Activated naive CD8-positive, alpha-beta T cell treated with anti-CD3 and anti-CD28 coated beads for 36 hours (primary cell): Measurements from ENCODE around the gene ABCF3. TPM values are rescaled to one million over a fixed set of nuclear protein-coding genes. Genes with fewer than 3 reads are reported as not detected.
"Not testable (repeated sequence)": the region's sequence is repeated elsewhere in the genome, so short reads cannot be mapped to it uniquely, and the experiment has no call there.

Experiments
- DNase-seq: peaks from one replicate; pipeline ENCODE4 v3.0.0; 2021
- H3K27ac Mint-ChIP-seq: one replicate; pipeline ENCODE4 v1.8.0; 2022; ENCODE audit warnings: mild to moderate bottlenecking, moderate library complexity, mixed read lengths
- H3K27me3 Mint-ChIP-seq: one replicate; pipeline ENCODE4 v1.8.0; 2022; ENCODE audit warnings: mild to moderate bottlenecking, mixed read lengths
- H3K36me3 Mint-ChIP-seq: one replicate; pipeline ENCODE4 v1.8.0; 2021; ENCODE audit warnings: mild to moderate bottlenecking, mixed read lengths
- H3K4me1 Mint-ChIP-seq: one replicate; pipeline ENCODE4 v1.8.0; 2021; ENCODE audit warnings: mixed read lengths
- H3K4me3 Mint-ChIP-seq: one replicate; pipeline ENCODE4 v1.8.0; 2022; ENCODE audit warnings: mild to moderate bottlenecking, moderate library complexity, mixed read lengths
- H3K9me3 Mint-ChIP-seq: one replicate; pipeline ENCODE4 v1.8.0; 2022; ENCODE audit warnings: mixed read lengths
- total RNA-seq, 2 experiments: library from RNA; stranded (reverse); gene quantifications; one replicate each; pipeline ENCODE4 v1.2.3, GENCODE V29; 2021

Gene ABCF3
- total RNA-seq = 10 to 100 TPM; 57.2 to 58.7 TPM

DNA sequence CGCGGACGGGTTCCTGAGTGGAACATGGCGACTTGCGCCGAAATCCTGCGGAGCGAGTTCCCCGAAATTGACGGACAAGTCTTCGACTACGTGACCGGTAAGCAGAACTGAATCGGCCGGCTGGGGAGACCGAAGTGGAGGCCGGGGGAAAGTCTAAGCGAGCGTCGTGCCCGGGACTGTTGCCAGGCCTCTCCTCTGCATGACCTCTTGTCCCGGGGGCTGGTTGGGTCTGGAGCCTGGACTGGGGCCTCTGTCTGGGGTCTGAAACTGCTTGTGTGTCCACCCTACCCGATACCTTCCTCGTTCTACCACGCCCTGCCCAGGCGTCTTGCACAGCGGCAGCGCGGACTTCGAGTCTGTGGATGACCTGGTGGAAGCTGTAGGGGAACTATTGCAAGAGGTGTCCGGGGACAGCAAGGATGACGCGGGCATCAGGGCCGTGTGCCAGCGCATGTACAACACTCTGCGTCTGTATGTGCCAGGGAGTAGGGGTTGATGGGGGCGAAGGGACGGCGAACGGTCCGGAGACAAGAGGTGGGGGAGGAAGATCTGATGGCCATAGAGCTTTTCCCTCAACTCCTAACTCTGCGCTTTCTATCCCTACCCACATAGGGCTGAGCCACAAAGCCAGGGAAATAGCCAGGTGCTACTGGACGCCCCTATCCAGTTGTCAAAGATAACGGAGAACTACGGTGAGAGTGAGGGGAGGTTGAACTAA is at the start of gene ABCF3:
ABCF3 (plus strand) TSS at position 16 of the 718 bp plus-strand sequence; CDS start at position 25, 9 bp downstream.
- H3K36me3 Mint-ChIP-seq = peaks cover 31% of the 10 kb centered on the region
- peak within 1 kb of the TSS; percentile 93 for H3K27ac Mint-ChIP-seq
- no peak for DNase-seq
- peak within 1 kb of the TSS; percentile 97 for H3K4me3 Mint-ChIP-seq
- H3K27me3 Mint-ChIP-seq = no peaks in the 10 kb centered on the region
- H3K9me3 Mint-ChIP-seq = no peaks in the 10 kb centered on the region
- H3K4me1 Mint-ChIP-seq = peaks cover 23% of the 10 kb centered on the region

DNA sequence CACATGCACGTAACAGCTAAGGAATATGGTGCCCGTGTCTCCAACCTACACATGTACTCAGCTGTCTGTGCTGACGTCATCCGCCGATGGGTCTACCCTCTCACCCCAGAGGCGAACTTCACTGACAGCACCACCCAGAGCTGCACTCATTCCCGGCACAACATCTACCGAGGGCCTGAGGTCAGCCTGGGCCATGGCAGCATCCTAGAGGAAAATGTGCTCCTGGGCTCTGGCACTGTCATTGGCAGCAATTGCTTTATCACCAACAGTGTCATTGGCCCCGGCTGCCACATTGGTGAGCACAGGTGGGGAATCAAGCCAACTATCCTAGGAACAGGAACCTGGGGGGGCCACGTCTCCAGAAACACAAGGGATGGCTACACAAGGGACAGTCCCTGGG is 45.6 kb upstream of the ABCF3 start:
- no peak for DNase-seq
- H3K9me3 Mint-ChIP-seq = no peaks in the 10 kb centered on the region
- H3K27ac Mint-ChIP-seq = no peak overlapping the region
- H3K4me1 Mint-ChIP-seq = peaks cover 24% of the 10 kb centered on the region
- H3K27me3 Mint-ChIP-seq = no peaks in the 10 kb centered on the region
- peaks cover 30% of the 10 kb centered on the region for H3K36me3 Mint-ChIP-seq
- H3K4me3 Mint-ChIP-seq = no peak overlapping the region

GRCh38 chr3:184142199-184142598 is 43.8 kb upstream of the ABCF3 start:
- Mint-ChIP-seq H3K27ac (peak overlapping the region; percentile 25), H3K4me1 (peaks cover 11% of the 10 kb centered on the region), H3K27me3 (no peaks in the 10 kb centered on the region), H3K36me3 (peaks cover 28% of the 10 kb centered on the region), H3K9me3 (no peaks in the 10 kb centered on the region), H3K4me3 (no peak overlapping the region)
- DNase-seq = no peak

GRCh38 chr3:184143327-184143726 is 42.7 kb upstream of the ABCF3 start:
- H3K4me1 Mint-ChIP-seq = peaks cover 5% of the 10 kb centered on the region
- peaks cover 19% of the 10 kb centered on the region for H3K36me3 Mint-ChIP-seq
- no peaks in the 10 kb centered on the region for H3K9me3 Mint-ChIP-seq
- DNase-seq = no peak
- H3K27me3 Mint-ChIP-seq = no peaks in the 10 kb centered on the region
- H3K27ac Mint-ChIP-seq = peak overlapping the region; percentile 15
- no peak overlapping the region for H3K4me3 Mint-ChIP-seq

GRCh38 chr3:184144505-184144904 is 41.5 kb upstream of the ABCF3 start:
- peaks cover 5% of the 10 kb centered on the region for H3K4me1 Mint-ChIP-seq
- H3K27ac Mint-ChIP-seq = no peak overlapping the region
- no peaks in the 10 kb centered on the region for H3K9me3 Mint-ChIP-seq
- H3K27me3 Mint-ChIP-seq = no peaks in the 10 kb centered on the region
- no peak for DNase-seq
- peaks cover 19% of the 10 kb centered on the region for H3K36me3 Mint-ChIP-seq
- H3K4me3 Mint-ChIP-seq = no peak overlapping the region

- Mint-ChIP-seq H3K27ac (no peak overlapping the region), H3K4me3 (no peak overlapping the region), H3K9me3 (no peaks in the 10 kb centered on the region), H3K27me3 (no peaks in the 10 kb centered on the region), H3K4me1 (peaks cover 5% of the 10 kb centered on the region), H3K36me3 (peaks cover 17% of the 10 kb centered on the region)
- peak; percentile 21 for DNase-seq
Measured at GRCh38 chr3:184145111-184145524, 40.9 kb upstream of the ABCF3 start.

- Mint-ChIP-seq H3K27ac (no peak overlapping the region), H3K4me1 (peaks cover 5% of the 10 kb centered on the region), H3K27me3 (no peaks in the 10 kb centered on the region), H3K9me3 (no peaks in the 10 kb centered on the region), H3K4me3 (no peak overlapping the region), H3K36me3 (peaks cover 16% of the 10 kb centered on the region)
- no peak for DNase-seq
Measured at GRCh38 chr3:184145751-184146270, 40.2 kb upstream of the ABCF3 start.

GRCh38 chr3:184148076-184148475 is 37.9 kb upstream of the ABCF3 start:
- Mint-ChIP-seq H3K4me3 (no peak overlapping the region), H3K36me3 (peaks cover 5% of the 10 kb centered on the region), H3K4me1 (peaks cover 2% of the 10 kb centered on the region), H3K27me3 (no peaks in the 10 kb centered on the region), H3K9me3 (no peaks in the 10 kb centered on the region), H3K27ac (no peak overlapping the region)
- DNase-seq = no peak

- Mint-ChIP-seq H3K9me3 (no peaks in the 10 kb centered on the region), H3K4me1 (peaks cover 2% of the 10 kb centered on the region), H3K4me3 (no peak overlapping the region), H3K27ac (no peak overlapping the region), H3K36me3 (peaks cover 4% of the 10 kb centered on the region), H3K27me3 (no peaks in the 10 kb centered on the region)
- DNase-seq = no peak
Measured at GRCh38 chr3:184149123-184149522, 36.9 kb upstream of the ABCF3 start.

DNA sequence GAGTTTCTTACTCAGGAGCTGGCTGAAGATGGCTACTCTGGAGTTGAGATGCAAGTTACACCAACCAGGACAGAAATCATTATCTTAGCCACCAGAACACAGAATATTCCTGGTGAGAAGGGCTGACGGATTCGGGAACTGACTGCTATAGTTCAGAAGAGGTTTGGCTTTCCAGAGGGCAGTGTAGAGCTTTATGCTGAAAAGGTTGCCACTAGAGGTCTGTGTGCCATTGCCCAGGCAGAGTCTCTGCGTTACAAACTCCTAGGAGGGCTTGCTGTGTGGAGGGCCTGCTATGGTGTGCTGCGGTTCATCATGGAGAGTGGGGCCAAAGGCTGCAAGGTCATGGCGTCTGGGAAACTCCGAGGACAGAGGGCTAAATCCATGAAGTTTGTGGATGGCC is 36.2 kb upstream of the ABCF3 start:
- H3K27me3 Mint-ChIP-seq, H3K4me3 Mint-ChIP-seq, DNase-seq, H3K36me3 Mint-ChIP-seq, H3K4me1 Mint-ChIP-seq, H3K9me3 Mint-ChIP-seq, H3K27ac Mint-ChIP-seq: not testable (repeated sequence)

GRCh38 chr3:184154885-184155643 is 30.9 kb upstream of the ABCF3 start, which contains the start of gene DVL3:
Gene DVL3, plus strand, starts transcription at chr3:184155377. Its CDS starts 259 bp downstream, at chr3:184155636.
- peak; percentile 61 for DNase-seq
- H3K36me3 Mint-ChIP-seq = peaks cover 4% of the 10 kb centered on the region
- H3K27ac Mint-ChIP-seq = peak within 1 kb of the TSS; percentile 69
- peak within 1 kb of the TSS; percentile 89 for H3K4me3 Mint-ChIP-seq
- H3K9me3 Mint-ChIP-seq = no peaks in the 10 kb centered on the region
- H3K27me3 Mint-ChIP-seq = no peaks in the 10 kb centered on the region
- H3K4me1 Mint-ChIP-seq = peaks cover 19% of the 10 kb centered on the region

DNA sequence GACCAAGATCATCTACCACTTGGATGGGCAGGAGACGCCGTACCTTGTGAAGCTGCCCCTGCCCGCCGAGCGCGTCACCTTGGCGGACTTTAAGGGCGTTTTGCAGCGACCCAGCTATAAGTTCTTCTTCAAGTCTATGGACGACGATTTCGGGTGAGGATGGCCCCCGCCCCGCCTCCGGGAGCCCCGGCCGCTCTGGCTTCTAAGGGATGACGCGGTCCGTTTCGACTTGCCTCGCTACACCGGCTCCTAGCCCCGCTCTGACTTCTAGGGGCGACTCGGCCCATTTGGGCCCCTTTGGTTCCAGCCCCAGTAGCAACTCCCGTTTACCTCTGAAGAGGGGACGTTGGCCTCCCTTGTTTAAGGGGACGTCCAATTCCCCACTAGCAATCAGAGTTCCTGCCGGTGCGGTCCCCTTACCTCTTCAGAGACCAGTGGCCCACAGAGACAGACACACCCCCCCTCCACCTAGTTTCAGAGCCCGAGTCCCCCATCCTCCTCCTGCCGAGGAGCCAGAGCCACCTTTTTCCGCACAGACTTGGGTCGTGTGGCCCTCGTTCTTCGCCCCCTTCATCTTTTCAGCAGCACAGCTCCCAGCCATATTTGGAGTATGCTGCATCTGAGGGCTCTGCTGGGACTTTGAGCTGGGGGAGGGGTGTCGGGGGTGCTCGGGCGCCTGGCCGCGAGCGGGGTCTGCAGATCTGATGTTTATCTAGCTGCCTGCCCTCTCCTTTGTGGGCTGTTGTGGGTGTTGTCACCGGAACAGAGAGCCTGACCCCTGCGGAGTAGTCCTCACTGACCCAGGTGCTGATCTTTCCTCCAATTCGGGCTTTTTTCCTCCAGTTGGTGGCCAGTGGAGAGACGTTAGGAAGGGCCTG is 30.1 kb upstream of the ABCF3 start:
- peak overlapping the region; percentile 69 for H3K27ac Mint-ChIP-seq
- H3K9me3 Mint-ChIP-seq = no peaks in the 10 kb centered on the region
- DNase-seq = peak; percentile 62
- peak overlapping the region; percentile 89 for H3K4me3 Mint-ChIP-seq
- peaks cover 24% of the 10 kb centered on the region for H3K4me1 Mint-ChIP-seq
- no peaks in the 10 kb centered on the region for H3K27me3 Mint-ChIP-seq
- H3K36me3 Mint-ChIP-seq = peaks cover 4% of the 10 kb centered on the region

DNA sequence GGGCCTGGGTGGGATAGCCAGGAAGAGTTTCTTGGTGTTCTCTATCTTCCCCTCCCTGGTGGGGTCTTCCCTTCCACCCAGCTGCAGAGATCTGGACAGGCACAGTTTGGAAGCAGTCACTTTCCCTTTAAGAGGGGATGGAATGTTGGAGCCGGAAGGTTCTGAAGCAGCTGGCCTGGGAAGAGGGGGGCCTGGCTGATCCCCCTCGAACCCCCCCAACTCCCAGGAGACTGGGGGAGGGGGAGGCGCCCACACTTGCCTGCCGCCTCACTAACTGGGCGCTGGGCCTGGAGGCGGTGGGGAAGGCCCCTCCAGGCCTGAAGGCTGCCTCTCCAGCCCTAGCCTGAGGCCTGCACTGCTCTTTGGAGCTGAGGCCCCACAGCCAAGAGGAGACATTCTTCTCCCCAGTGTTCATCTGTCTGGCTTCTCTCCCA is 29.5 kb upstream of the ABCF3 start:
- peak; percentile 4 for DNase-seq
- Mint-ChIP-seq H3K27me3 (no peaks in the 10 kb centered on the region), H3K9me3 (no peaks in the 10 kb centered on the region), H3K4me1 (peaks cover 24% of the 10 kb centered on the region), H3K27ac (peak overlapping the region; percentile 54), H3K4me3 (peak overlapping the region; percentile 89), H3K36me3 (peaks cover 4% of the 10 kb centered on the region)

DNA sequence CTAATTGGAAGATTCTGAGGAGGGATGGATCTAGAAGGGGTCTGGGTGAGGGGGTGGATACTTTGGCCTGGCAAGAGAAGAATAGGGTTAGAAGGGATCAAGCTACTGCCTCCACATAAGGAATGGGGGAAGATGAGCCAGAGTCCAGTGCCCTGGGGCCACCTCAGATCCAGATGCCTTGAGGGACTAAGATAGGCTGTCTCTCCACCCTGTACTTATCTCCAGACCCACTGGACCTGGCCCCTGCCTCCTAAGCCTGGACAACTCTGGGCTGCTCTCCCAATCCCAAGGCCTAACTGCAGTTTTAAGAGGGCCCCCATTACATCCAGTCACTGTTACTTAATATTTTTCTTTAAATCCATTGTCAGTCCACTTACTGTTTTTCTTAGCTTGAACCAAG is 28.8 kb upstream of the ABCF3 start:
- no peaks in the 10 kb centered on the region for H3K9me3 Mint-ChIP-seq
- H3K27me3 Mint-ChIP-seq = no peaks in the 10 kb centered on the region
- H3K4me3 Mint-ChIP-seq = peak overlapping the region; percentile 89
- DNase-seq = no peak
- peaks cover 24% of the 10 kb centered on the region for H3K4me1 Mint-ChIP-seq
- H3K36me3 Mint-ChIP-seq = peaks cover 4% of the 10 kb centered on the region
- H3K27ac Mint-ChIP-seq = no peak overlapping the region
